BLaER1 (cell line): ENCODE results near the gene BCAR3.

ENCODE experiments used
- H3K27ac ChIP-seq: shearing (Covaris generic); formaldehyde crosslinking; 2 replicates; pipeline ENCODE4 v1.8.1; 2022
- H3K27me3 ChIP-seq: shearing (Covaris generic); formaldehyde crosslinking; 2 replicates; pipeline ENCODE4 v1.8.1; 2022
- H3K36me3 ChIP-seq: shearing (Covaris generic); formaldehyde crosslinking; 2 replicates; pipeline ENCODE4 v1.8.1; 2022
- H3K4me1 ChIP-seq: shearing (Covaris generic); formaldehyde crosslinking; 2 replicates; pipeline ENCODE4 v1.8.1; 2022
- H3K4me2 ChIP-seq: shearing (Covaris generic); formaldehyde crosslinking; 2 replicates; pipeline ENCODE4 v1.8.1; 2022
- H3K4me3 ChIP-seq: shearing (Covaris generic); formaldehyde crosslinking; 2 replicates; pipeline ENCODE4 v1.8.1; 2022
- H3K9ac ChIP-seq: shearing (Covaris generic); formaldehyde crosslinking; 2 replicates; pipeline ENCODE4 v1.8.1; 2022
- H3K9me3 ChIP-seq: shearing (Covaris generic); formaldehyde crosslinking; 2 replicates; pipeline ENCODE4 v1.8.1; 2022
- H4K20me1 ChIP-seq: shearing (Covaris generic); formaldehyde crosslinking; 2 replicates; pipeline ENCODE4 v1.8.1; 2022
- Cebpa-rat ChIP-seq: shearing (Covaris generic); IDR thresholded peaks from 2 replicates; pipeline ENCODE4 v1.8.1; 2022

BCAR3 gene

DNA sequence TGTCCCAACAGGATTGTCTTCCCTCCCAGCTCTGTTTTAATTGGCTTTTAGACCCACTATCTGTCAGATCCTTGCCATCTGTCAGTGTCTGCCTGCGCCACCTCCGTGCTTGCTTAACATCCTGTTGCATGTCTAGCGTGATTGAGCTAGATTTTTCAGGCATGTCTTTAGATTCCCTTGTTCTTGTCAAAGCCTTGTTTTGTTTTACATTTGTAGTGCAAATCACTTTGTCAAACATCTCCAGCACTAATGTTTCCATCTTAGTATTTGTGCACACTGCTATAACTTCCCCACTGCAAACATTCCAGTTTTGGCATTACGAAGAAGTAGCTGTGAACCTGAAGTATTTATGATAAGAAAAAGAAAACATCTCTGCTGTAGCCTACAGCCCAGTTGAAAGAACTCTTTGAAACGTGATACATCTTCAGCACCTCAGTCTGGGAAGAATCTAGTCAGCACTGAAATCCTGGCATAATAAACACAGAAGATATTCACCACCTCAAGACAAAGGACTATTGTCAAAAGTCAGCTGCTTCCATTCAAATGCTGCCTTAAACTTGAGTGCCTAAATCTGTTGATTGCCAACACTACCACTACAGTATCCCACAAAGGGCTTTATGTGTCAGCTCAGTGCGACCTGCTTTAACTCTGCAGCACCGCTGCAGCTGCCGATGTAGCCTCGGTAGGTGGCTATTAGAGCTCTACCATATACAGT is 128.7 kb downstream of the BCAR3 start:
- Histone ChIP-seq H4K20me1 (0 out of 2 replicates have a peak, but pooled peaks cover 6% of the 10 kb centered on the region), H3K4me1 (no peaks in the 10 kb centered on the region), H3K4me3 (no peak overlapping the region), H3K9me3 (no peaks in the 10 kb centered on the region), H3K27me3 (no peaks in the 10 kb centered on the region), H3K36me3 (peaks cover 59% of the 10 kb centered on the region), H3K4me2 (no peak overlapping the region), H3K9ac (no peak overlapping the region), H3K27ac (no peak overlapping the region)
- TF ChIP-seq Cebpa-rat: no peak

DNA sequence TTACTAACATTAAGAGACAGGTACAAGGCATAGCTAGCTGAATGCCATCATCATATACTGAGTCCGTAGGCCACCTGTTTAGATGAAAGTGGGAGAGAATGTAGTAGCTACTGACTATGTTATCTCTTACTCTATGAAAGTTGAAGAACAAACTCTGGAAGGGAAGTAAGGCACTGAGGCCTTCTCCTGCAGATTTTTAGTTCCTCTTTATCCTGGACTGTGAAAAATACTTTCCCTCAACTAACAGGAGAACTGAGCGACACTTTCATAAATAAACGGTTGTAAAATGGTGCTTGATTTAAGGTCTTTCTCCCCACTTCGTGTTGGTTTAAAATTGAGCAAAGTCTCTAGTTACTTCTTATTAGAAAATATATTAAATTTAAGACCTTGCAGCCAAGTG is 131.8 kb downstream of the BCAR3 start:
- Histone ChIP-seq H3K9ac (no peak overlapping the region), H3K4me3 (no peak overlapping the region), H4K20me1 (0 out of 2 replicates have a peak, but pooled peaks cover 6% of the 10 kb centered on the region), H3K4me1 (no peaks in the 10 kb centered on the region), H3K4me2 (no peak overlapping the region), H3K9me3 (no peaks in the 10 kb centered on the region), H3K27me3 (no peaks in the 10 kb centered on the region), H3K27ac (no peak overlapping the region), H3K36me3 (peaks cover 78% of the 10 kb centered on the region)
- TF ChIP-seq Cebpa-rat: no peak

DNA sequence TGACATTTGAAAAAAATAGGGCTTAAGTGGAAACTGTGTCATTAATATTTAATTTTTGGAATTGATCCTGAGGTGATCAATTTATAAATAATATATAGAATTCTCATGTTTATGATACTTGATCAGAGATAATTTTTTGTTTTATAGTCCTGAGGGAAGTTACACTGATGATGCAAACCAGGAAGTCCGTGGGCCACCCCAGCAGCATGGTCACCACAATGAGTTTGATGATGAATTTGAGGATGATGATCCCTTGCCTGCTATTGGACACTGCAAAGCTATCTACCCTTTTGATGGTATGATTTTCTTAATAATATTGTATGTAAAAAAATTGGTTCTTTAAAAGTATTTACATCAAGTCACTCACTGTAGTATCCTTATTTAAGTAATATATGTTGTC is 132.5 kb downstream of the BCAR3 start:
- H4K20me1 ChIP-seq: 0 out of 2 replicates have a peak, but pooled peaks cover 6% of the 10 kb centered on the region
- no peak overlapping the region for H3K9ac ChIP-seq
- no peak overlapping the region for H3K4me2 ChIP-seq
- no peak overlapping the region for H3K27ac ChIP-seq
- no peaks in the 10 kb centered on the region for H3K27me3 ChIP-seq
- TF ChIP-seq Cebpa-rat: no peak
- no peaks in the 10 kb centered on the region for H3K9me3 ChIP-seq
- H3K36me3 ChIP-seq: peaks cover 81% of the 10 kb centered on the region
- no peak overlapping the region for H3K4me3 ChIP-seq
- no peaks in the 10 kb centered on the region for H3K4me1 ChIP-seq

- H3K36me3 ChIP-seq: peaks cover 65% of the 10 kb centered on the region
Measured at GRCh38 chr1:93546162-93546863, 135.3 kb downstream of the BCAR3 start.

GRCh38 chr1:93542398-93542797 is 139.2 kb downstream of the BCAR3 start:
- peaks cover 30% of the 10 kb centered on the region for H3K36me3 ChIP-seq
- H3K9me3 ChIP-seq: no peaks in the 10 kb centered on the region
- no peaks in the 10 kb centered on the region for H4K20me1 ChIP-seq
- no peak overlapping the region for H3K4me3 ChIP-seq
- TF ChIP-seq Cebpa-rat: no peak
- no peak overlapping the region for H3K4me2 ChIP-seq
- H3K9ac ChIP-seq: no peak overlapping the region
- no peaks in the 10 kb centered on the region for H3K27me3 ChIP-seq
- no peak overlapping the region for H3K27ac ChIP-seq
- no peaks in the 10 kb centered on the region for H3K4me1 ChIP-seq

More at GRCh38 chr1:93546162-93546863, 135.3 kb downstream of the BCAR3 start:
- no peaks in the 10 kb centered on the region for H3K4me1 ChIP-seq
- no peak overlapping the region for H3K27ac ChIP-seq
- no peak for TF ChIP-seq Cebpa-rat
- H3K4me3 ChIP-seq: no peak overlapping the region
- H3K9me3 ChIP-seq: no peaks in the 10 kb centered on the region
- no peaks in the 10 kb centered on the region for H4K20me1 ChIP-seq
- no peak overlapping the region for H3K4me2 ChIP-seq
- H3K27me3 ChIP-seq: no peaks in the 10 kb centered on the region
- H3K9ac ChIP-seq: no peak overlapping the region

DNA sequence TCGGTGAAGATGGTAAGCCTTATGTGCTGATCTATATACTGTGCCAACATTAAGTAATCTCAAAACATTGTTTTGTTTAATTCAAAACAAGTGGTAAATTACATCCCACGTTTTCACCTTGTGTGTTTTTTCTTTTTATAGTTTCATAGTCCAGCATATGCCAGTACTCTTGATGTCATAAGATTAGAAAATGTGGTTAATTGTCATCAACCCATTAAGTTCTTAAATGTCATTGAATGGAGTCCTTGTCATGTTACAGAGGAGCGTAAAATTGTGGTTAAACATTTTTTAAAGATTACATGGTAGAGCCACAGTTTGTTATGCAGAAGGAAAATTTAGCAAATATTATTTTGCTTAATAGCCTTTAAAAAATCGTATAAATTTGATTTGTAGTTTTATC is 140.6 kb downstream of the BCAR3 start:
- Histone ChIP-seq H3K4me3 (no peak overlapping the region), H4K20me1 (no peaks in the 10 kb centered on the region), H3K9ac (no peak overlapping the region), H3K4me2 (no peak overlapping the region), H3K36me3 (peaks cover 20% of the 10 kb centered on the region), H3K4me1 (no peaks in the 10 kb centered on the region), H3K9me3 (no peaks in the 10 kb centered on the region), H3K27ac (no peak overlapping the region), H3K27me3 (no peaks in the 10 kb centered on the region)
- TF ChIP-seq Cebpa-rat: no peak

DNA sequence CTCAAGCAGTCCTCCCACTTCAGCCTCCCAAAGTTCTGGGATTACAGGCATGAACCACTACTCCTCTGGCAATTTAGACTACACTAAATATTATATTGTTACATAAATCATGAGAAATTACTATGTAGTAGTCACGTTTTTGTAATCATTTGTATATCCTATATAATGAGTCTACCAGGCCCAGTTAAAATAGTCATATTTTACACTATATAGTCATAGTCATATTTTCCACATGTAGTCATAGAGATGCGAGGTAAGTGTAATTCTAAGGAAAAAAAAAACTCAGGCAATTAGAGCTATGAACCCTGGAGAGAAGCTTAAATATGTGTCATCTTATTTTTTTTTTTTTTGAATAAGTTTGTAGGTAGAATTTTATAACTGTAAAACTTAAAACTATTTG is 143.7 kb downstream of the BCAR3 start:
- no peaks in the 10 kb centered on the region for H4K20me1 ChIP-seq
- H3K4me2 ChIP-seq: no peak overlapping the region
- no peak overlapping the region for H3K9ac ChIP-seq
- H3K4me1 ChIP-seq: no peaks in the 10 kb centered on the region
- H3K4me3 ChIP-seq: no peak overlapping the region
- no peak overlapping the region for H3K27ac ChIP-seq
- H3K27me3 ChIP-seq: no peaks in the 10 kb centered on the region
- no peak for TF ChIP-seq Cebpa-rat
- H3K9me3 ChIP-seq: no peaks in the 10 kb centered on the region
- H3K36me3 ChIP-seq: peaks cover 12% of the 10 kb centered on the region

DNA sequence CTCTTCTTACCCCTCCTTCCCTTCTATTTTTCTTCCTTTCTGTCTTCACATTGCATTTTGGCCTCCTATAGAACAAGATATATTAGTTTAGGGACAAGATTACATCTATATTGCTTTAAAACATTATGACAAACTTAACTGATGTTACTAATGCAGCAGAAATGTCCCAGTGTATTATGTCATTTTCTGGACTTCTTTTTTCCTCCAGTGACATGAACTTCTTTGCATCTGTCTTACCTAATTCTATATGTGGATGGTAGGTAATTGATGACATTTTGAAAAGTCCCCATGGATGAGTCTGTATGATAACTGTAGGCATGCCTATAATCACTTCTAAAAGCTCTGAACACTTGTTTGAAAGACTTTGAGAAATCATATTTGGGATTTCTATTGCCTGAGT is 144.2 kb downstream of the BCAR3 start:
- TF ChIP-seq Cebpa-rat: no peak
- Histone ChIP-seq H3K4me2 (no peak overlapping the region), H3K36me3 (peaks cover 8% of the 10 kb centered on the region; the same call in 1 of the 2 replicates), H3K9me3 (no peaks in the 10 kb centered on the region), H3K4me1 (no peaks in the 10 kb centered on the region), H4K20me1 (no peaks in the 10 kb centered on the region), H3K4me3 (no peak overlapping the region), H3K9ac (no peak overlapping the region), H3K27me3 (no peaks in the 10 kb centered on the region), H3K27ac (no peak overlapping the region)

GRCh38 chr1:93533677-93534076 is 148.0 kb downstream of the BCAR3 start:
- TF ChIP-seq Cebpa-rat: no peak
- Histone ChIP-seq H4K20me1 (no peaks in the 10 kb centered on the region), H3K27ac (no peak overlapping the region), H3K4me3 (no peak overlapping the region), H3K9me3 (no peaks in the 10 kb centered on the region), H3K9ac (no peak overlapping the region), H3K27me3 (no peaks in the 10 kb centered on the region), H3K4me1 (no peaks in the 10 kb centered on the region), H3K4me2 (no peak overlapping the region), H3K36me3 (peaks cover 22% of the 10 kb centered on the region)

DNA sequence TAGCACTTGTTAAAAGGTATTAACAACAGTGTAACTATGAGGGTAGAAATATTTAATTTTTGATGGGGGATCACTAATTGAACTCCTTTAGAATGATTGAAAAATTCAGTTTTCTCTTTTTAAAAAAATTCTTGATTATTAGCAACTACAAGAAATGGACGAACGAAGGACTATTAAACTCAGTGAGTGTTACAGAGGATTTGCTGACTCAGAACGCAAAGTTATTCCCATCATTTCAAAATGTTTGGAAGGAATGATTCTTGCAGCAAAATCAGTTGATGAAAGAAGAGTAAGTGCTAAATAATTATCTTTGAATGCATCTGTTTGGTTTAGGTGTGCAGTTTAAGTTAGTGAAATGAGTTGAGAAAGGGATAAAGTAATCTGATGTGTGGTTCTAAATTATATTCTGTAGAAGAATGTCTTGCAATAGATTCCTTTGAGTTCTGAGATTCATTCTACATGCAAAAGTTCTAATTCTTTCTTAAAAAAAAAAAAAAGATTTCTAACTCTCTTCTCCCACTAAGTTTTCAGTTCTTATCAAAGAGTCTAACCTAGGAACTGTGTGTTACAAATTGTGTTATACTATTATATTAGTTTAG is 148.8 kb downstream of the BCAR3 start:
- H3K36me3 ChIP-seq: peaks cover 22% of the 10 kb centered on the region
- H4K20me1 ChIP-seq: no peaks in the 10 kb centered on the region

More for the DNA sequence above, 148.8 kb downstream of the BCAR3 start:
- Histone ChIP-seq H3K9me3 (no peaks in the 10 kb centered on the region), H3K27ac (no peak overlapping the region), H3K4me2 (no peak overlapping the region), H3K4me1 (no peaks in the 10 kb centered on the region), H3K4me3 (no peak overlapping the region), H3K9ac (no peak overlapping the region), H3K27me3 (no peaks in the 10 kb centered on the region)
- TF ChIP-seq Cebpa-rat: no peak
